ENCODE measurements around the gene HK1.

HK1 gene

GRCh38 chr10:69437321-69438259 lies 159.3 kb downstream of the HK1 start:
- Mint-ChIP-seq H3K4me3 (no peak overlapping the region), H3K9me3 (peaks cover 4% of the 10 kb centered on the region), H3K27me3 (ENCODE audit: low read depth) (peaks cover 4% of the 10 kb centered on the region), H3K4me1 (peaks cover 30% of the 10 kb centered on the region), H3K36me3 (ENCODE audit: low read depth) (no peaks in the 10 kb centered on the region), H3K27ac (peak overlapping the region; percentile 43 to 73 (median 56))
- no peak for TF ChIP-seq CTCF (IDR thresholded peaks at IDR 0.05; ENCODE audit: unreplicated experiment in 3 of 3)

GRCh38 chr10:69438536-69439349 lies 160.4 kb downstream of the HK1 start:
- peak overlapping the region; percentile 43 to 73 (median 56) for H3K27ac Mint-ChIP-seq
- no peaks in the 10 kb centered on the region for H3K36me3 Mint-ChIP-seq (ENCODE audit: low read depth)
- peaks cover 30% of the 10 kb centered on the region for H3K4me1 Mint-ChIP-seq
- H3K4me3 Mint-ChIP-seq: no peak overlapping the region
- TF ChIP-seq CTCF (IDR thresholded peaks at IDR 0.05; ENCODE audit: unreplicated experiment in 3 of 3): no peak
- H3K27me3 Mint-ChIP-seq (ENCODE audit: low read depth): peaks cover 4% of the 10 kb centered on the region
- peaks cover 4% of the 10 kb centered on the region for H3K9me3 Mint-ChIP-seq

- Mint-ChIP-seq H3K9me3 (peaks cover 3% of the 10 kb centered on the region), H3K27ac (peak overlapping the region; percentile 43 to 73 (median 56)), H3K27me3 (ENCODE audit: low read depth) (peaks cover 4% of the 10 kb centered on the region), H3K4me3 (no peak overlapping the region), H3K36me3 (ENCODE audit: low read depth) (no peaks in the 10 kb centered on the region), H3K4me1 (peaks cover 30% of the 10 kb centered on the region)
- TF ChIP-seq CTCF (IDR thresholded peaks at IDR 0.05; ENCODE audit: unreplicated experiment in 3 of 3): no peak
Observed at GRCh38 chr10:69439350-69439739, 161.0 kb downstream of the HK1 start.

- no peaks in the 10 kb centered on the region for H3K9me3 Mint-ChIP-seq
- H3K4me1 Mint-ChIP-seq: peaks cover 30% of the 10 kb centered on the region
- H3K27ac Mint-ChIP-seq: peak overlapping the region in 1 of 3 experiments; percentile 43
- H3K27me3 Mint-ChIP-seq (ENCODE audit: low read depth): peaks cover 4% of the 10 kb centered on the region
- H3K36me3 Mint-ChIP-seq (ENCODE audit: low read depth): no peaks in the 10 kb centered on the region
- no peak overlapping the region for H3K4me3 Mint-ChIP-seq
- TF ChIP-seq CTCF (IDR thresholded peaks at IDR 0.05; ENCODE audit: unreplicated experiment in 3 of 3): no peak
Observed at GRCh38 chr10:69439813-69440506, 161.7 kb downstream of the HK1 start.

- Mint-ChIP-seq H3K4me1 (peaks cover 18% of the 10 kb centered on the region), H3K27me3 (ENCODE audit: low read depth) (peaks cover 9% of the 10 kb centered on the region), H3K9me3 (no peaks in the 10 kb centered on the region), H3K36me3 (ENCODE audit: low read depth) (no peaks in the 10 kb centered on the region), H3K4me3 (no peak overlapping the region), H3K27ac (no peak overlapping the region)
- TF ChIP-seq CTCF (IDR thresholded peaks at IDR 0.05; ENCODE audit: unreplicated experiment in 3 of 3): no peak
Observed at GRCh38 chr10:69443354-69443753, 165.1 kb downstream of the HK1 start.

All from nephron (organoid).